CD14-positive monocyte (primary cell): ENCODE results near the gene INPP4B. TPM values are rescaled to one million over a fixed set of nuclear protein-coding genes. Genes with fewer than 3 reads are reported as not detected.

ENCODE experiments used
- DNase-seq, 3 donors: peaks; one replicate each; pipeline ENCODE4 v3.0.0-alpha.2; 2011 to 2022
- H2AFZ ChIP-seq: 2 replicates; pipeline ENCODE4 v1.6.0; 2012; ENCODE audit warnings: mild to moderate bottlenecking, low read depth, low read length, inconsistent platforms; ENCODE audit not compliant: insufficient read depth, poor library complexity, severe bottlenecking
- H3K27ac ChIP-seq, 2 donors: 1 replicate in 1 of 2; 2 replicates in 1 of 2; pipeline ENCODE4 v1.5.1; 2012 to 2013; ENCODE audit warnings: low read length in 2 of 2, control low read depth in 1 of 2, inconsistent platforms in 1 of 2, low read depth in 1 of 2, mild to moderate bottlenecking in 1 of 2
- H3K27me3 ChIP-seq, 2 donors: one replicate each; pipeline versions ENCODE4 v1.6.0 to v1.6.1; 2011 to 2013; ENCODE audit warnings: low read length in 2 of 2; ENCODE audit not compliant: control insufficient read depth in 2 of 2, insufficient read depth in 2 of 2
- H3K36me3 ChIP-seq, 2 donors: replicated peaks in 1 of 2; 1 replicate in 1 of 2; 2 replicates in 1 of 2; pipeline versions ENCODE4 v1.5.1 to v1.6.1; 2012 to 2013; ENCODE audit warnings: low read length in 2 of 2, control low read depth in 1 of 2, inconsistent platforms in 1 of 2, mild to moderate bottlenecking in 1 of 2; ENCODE audit not compliant: insufficient read depth in 2 of 2, control insufficient read depth in 1 of 2
- H3K4me1 ChIP-seq, 2 donors: 1 replicate in 1 of 2; 2 replicates in 1 of 2; pipeline versions ENCODE4 v1.5.1 to v1.6.1; 2012 to 2013; ENCODE audit warnings: low read length in 2 of 2, control low read depth in 1 of 2, inconsistent platforms in 1 of 2, mild to moderate bottlenecking in 1 of 2, moderate library complexity in 1 of 2; ENCODE audit not compliant: insufficient read depth in 2 of 2, control insufficient read depth in 1 of 2
- H3K4me2 ChIP-seq: replicated peaks from 2 replicates; pipeline ENCODE3; 2012; ENCODE audit warnings: low read length, moderate library complexity, mild to moderate bottlenecking; ENCODE audit not compliant: poor library complexity, severe bottlenecking; ENCODE audit errors: extremely low read depth
- H3K4me3 ChIP-seq, 3 experiments: fragments of 200-600 bp in 1 of 3; sonication (generic) in 1 of 3; replicated peaks in 1 of 3; 1 replicate in 2 of 3; 2 replicates in 1 of 3; pipeline ENCODE4 v1.5.1; 2011 to 2013; ENCODE audit warnings: low read length in 3 of 3, mild to moderate bottlenecking in 3 of 3, control low read depth in 2 of 3, low read depth in 2 of 3, inconsistent platforms in 1 of 3, moderate library complexity in 1 of 3
- H3K79me2 ChIP-seq: 2 replicates; pipeline ENCODE4 v1.6.0; 2012; ENCODE audit warnings: mild to moderate bottlenecking, control low read depth, inconsistent platforms, low read length, moderate library complexity; ENCODE audit not compliant: insufficient read depth
- H3K9ac ChIP-seq: 2 replicates; pipeline ENCODE4 v1.6.0; 2017; ENCODE audit warnings: low read length, mild to moderate bottlenecking; ENCODE audit not compliant: insufficient read depth, poor library complexity, severe bottlenecking
- H3K9me3 ChIP-seq, 2 donors: replicated peaks in 1 of 2; 1 replicate in 1 of 2; 2 replicates in 1 of 2; pipeline versions ENCODE4 v1.5.1 to v1.6.1; 2012 to 2013; ENCODE audit warnings: low read length in 2 of 2, control low read depth in 1 of 2; ENCODE audit not compliant: control insufficient read depth in 1 of 2, insufficient read depth in 1 of 2
- H4K20me1 ChIP-seq: 2 replicates; pipeline ENCODE4 v1.6.0; 2012; ENCODE audit warnings: mild to moderate bottlenecking, low read length, control low read depth, moderate library complexity; ENCODE audit not compliant: insufficient read depth
- H3K27ac Mint-ChIP-seq, 7 donors: one replicate each; pipeline ENCODE4 v1.8.0; 2020; ENCODE audit warnings: mild to moderate bottlenecking in 7 of 7, mixed read lengths in 7 of 7, moderate library complexity in 6 of 7, inconsistent platforms in 2 of 7
- H3K27me3 Mint-ChIP-seq, 3 donors: one replicate each; pipeline ENCODE4 v1.8.0; 2021 to 2022; ENCODE audit warnings: low read depth in 3 of 3, mild to moderate bottlenecking in 3 of 3, mixed read lengths in 3 of 3, moderate library complexity in 3 of 3, inconsistent platforms in 1 of 3
- H3K36me3 Mint-ChIP-seq, 2 donors: one replicate each; pipeline ENCODE4 v1.8.0; 2020; ENCODE audit warnings: mixed read lengths in 2 of 2, inconsistent platforms in 1 of 2, mild to moderate bottlenecking in 1 of 2
- H3K4me1 Mint-ChIP-seq: one replicate; pipeline ENCODE4 v1.8.0; 2020; ENCODE audit warnings: mild to moderate bottlenecking, mixed read lengths
- H3K4me3 Mint-ChIP-seq, 2 donors: one replicate each; pipeline ENCODE4 v1.8.0; 2020; ENCODE audit warnings: mild to moderate bottlenecking in 2 of 2, mixed read lengths in 2 of 2, moderate library complexity in 1 of 2
- H3K9me3 Mint-ChIP-seq, 7 donors: one replicate each; pipeline ENCODE4 v1.8.0; 2020 to 2022; ENCODE audit warnings: mixed read lengths in 7 of 7, mild to moderate bottlenecking in 6 of 7, moderate library complexity in 6 of 7, inconsistent platforms in 2 of 7
- CTCF ChIP-seq: fragments of 200-600 bp; IDR thresholded peaks from one replicate; pipeline ENCODE4 v1.8.0; 2022; ENCODE audit warnings: antibody characterized with exemption, mild to moderate bottlenecking
- WGBS: methylation state at CpG from one replicate; pipeline ENCODE4 v1.1.5; 2013; ENCODE audit warnings: missing lambda C conversion rate; ENCODE audit not compliant: insufficient coverage; 5-methylcytosine and 5-hydroxymethylcytosine counted together
- intact Hi-C, 2 donors: fragments of 100-400 bp; cut with micrococcal nuclease; formaldehyde crosslinking; loops; one replicate each; pipeline versions ENCODE4 v1.15.0 to v1.15.1; 2023
- polyA plus RNA-seq, 3 donors: library from polyadenylated mRNA; depleted of rRNA in 1 of 3; unstranded in 2 of 3; stranded (reverse) in 1 of 3; fragments of 300-500 nt in 2 of 3; fragments of >200 nt in 1 of 3; fragmentation: Illumina TruSeq in 2 of 3; gene quantifications; 1 replicate in 2 of 3; 2 replicates in 1 of 3; pipeline ENCODE4 v1.2.3, GENCODE V29; 2012 to 2021

INPP4B gene
- polyA plus RNA-seq, 3 donors = 0.13 to 0.38 (median 0.22) TPM

- Histone ChIP-seq H3K9ac (no peak overlapping the region), H3K4me3 (no peak overlapping the region), H3K36me3 (no peaks in the 10 kb centered on the region), H2AFZ (no peak overlapping the region), H3K4me1 (no peaks in the 10 kb centered on the region), H3K27ac (no peak overlapping the region), H3K9me3 (no peaks in the 10 kb centered on the region), H3K27me3 (no peaks in the 10 kb centered on the region), H3K4me2 (no peak overlapping the region), H4K20me1 (no peaks in the 10 kb centered on the region), H3K79me2 (no peaks in the 10 kb centered on the region)
- intact Hi-C loops = no loop called here
- peaks cover 0 to 1% (median 1%) of the 10 kb centered on the region in 3 donors for H3K27me3 Mint-ChIP-seq
- H3K9me3 Mint-ChIP-seq = peaks cover 0 to 1% (median 0%) of the 10 kb centered on the region in 7 donors
- no peak for DNase-seq
- no peak for TF ChIP-seq CTCF
- H3K27ac Mint-ChIP-seq = no peak overlapping the region
- no peak overlapping the region for H3K4me3 Mint-ChIP-seq
- H3K36me3 Mint-ChIP-seq = no peaks in the 10 kb centered on the region
- H3K4me1 Mint-ChIP-seq = no peaks in the 10 kb centered on the region
- WGBS = 88% methylated on average over 3 of the region's 4 CpGs
Measured at GRCh38 chr4:142826503-142827241, 19.4 kb downstream of the INPP4B start.

GRCh38 chr4:142824368-142824767 lies 21.7 kb downstream of the INPP4B start:
- no peak overlapping the region for H3K9ac ChIP-seq
- no peak overlapping the region for H2AFZ ChIP-seq
- H3K79me2 ChIP-seq = no peaks in the 10 kb centered on the region
- H3K27me3 ChIP-seq = no peaks in the 10 kb centered on the region
- no peak for TF ChIP-seq CTCF
- Mint-ChIP-seq H3K4me3 (no peak overlapping the region), H3K4me1 (peaks cover 2% of the 10 kb centered on the region), H3K27ac (no peak overlapping the region), H3K36me3 (no peaks in the 10 kb centered on the region), H3K27me3 (peaks cover 0 to 1% (median 0%) of the 10 kb centered on the region in 3 donors), H3K9me3 (peaks cover 0 to 14% (median 5%) of the 10 kb centered on the region in 7 donors)
- no CpG with 5 or more reads among the region's 1 CpG for WGBS
- H3K4me1 ChIP-seq = no peaks in the 10 kb centered on the region
- no peaks in the 10 kb centered on the region for H4K20me1 ChIP-seq
- H3K9me3 ChIP-seq = peaks cover 5 to 7% of the 10 kb centered on the region in 2 donors
- no peak overlapping the region for H3K4me3 ChIP-seq
- H3K36me3 ChIP-seq = no peaks in the 10 kb centered on the region
- H3K4me2 ChIP-seq = no peak overlapping the region
- DNase-seq = no peak
- intact Hi-C loops = no loop called here
- H3K27ac ChIP-seq = no peak overlapping the region
